ENCODE results near the gene INPP4A.

Gene INPP4A

DNA sequence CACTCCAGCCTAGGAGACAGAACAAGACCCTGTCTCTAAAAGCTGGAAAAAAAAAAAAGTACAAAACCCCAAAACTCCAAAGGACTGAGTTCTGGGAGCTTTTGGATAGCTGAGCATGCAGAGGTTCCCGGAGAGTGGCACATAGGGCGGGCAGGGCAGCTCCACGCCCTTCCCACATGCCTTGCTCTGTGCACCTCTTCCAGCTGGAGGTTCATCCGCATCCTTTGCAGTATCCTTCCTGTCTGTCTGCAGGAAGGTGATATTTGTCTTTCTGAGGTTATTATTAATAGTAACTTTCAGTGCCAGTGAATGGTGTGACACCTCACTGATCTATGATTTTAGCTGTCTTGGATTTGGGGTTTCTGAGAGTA is 70.2 kb downstream of the INPP4A start:
- DNase-seq (ENCODE audit: low spot score) = no peak

DNA sequence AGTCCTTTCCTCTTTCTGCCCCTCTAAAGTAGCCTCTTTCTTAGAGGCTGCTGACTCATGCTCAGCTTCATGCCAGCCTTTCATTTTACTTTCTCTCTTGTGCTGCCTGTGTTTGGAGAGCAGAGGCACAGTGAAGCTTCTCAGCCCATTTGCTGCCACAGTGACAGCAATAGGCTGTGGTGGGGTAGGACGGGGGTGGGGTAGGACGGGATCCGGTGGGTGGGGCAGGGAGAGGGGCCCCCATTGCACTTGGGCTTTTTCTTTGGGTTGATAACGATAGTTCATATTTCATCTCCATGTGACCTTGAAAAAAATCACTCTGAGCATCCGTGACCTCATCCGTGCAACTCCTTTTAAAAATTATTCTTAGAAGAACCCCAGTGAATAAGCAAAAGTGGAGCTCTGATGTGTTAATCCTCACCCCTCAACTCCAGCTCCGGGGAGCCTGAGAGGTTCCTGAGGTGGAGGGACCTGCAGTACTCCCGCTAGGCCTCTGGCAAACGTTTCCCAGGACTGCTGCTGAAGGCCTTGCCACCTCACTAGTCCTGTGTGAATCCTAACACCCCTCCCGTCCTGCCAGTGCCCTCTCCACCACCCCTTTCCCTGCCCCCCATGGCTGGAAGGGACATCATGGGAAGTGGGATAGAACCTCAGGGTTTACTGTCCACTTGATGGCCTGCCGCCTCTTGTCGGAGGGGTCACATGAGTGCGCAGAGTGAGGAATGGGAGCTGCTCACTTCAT is 70.8 kb downstream of the INPP4A start:
- no peak for DNase-seq (ENCODE audit: low spot score)

DNA sequence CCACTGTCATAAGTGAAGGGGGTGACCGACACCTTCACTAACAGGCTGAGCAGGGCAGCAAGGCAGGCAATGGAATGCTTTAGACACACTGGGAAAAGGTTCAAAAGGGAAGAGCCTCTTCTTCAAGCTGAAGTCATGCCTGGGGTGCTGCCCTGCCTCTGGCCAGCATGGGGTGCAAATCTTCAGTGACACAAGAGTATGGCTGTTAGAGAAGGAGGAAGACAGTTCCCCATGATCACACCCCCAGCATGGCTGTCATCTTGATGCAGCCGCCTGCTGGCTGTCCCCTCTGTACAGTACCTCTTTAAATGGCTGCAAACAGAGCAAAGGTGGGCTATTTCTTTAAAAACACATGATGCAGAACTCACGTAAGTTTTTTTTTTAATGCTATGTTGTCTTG is 71.9 kb downstream of the INPP4A start:
- no peak for DNase-seq (ENCODE audit: low spot score)

DNA sequence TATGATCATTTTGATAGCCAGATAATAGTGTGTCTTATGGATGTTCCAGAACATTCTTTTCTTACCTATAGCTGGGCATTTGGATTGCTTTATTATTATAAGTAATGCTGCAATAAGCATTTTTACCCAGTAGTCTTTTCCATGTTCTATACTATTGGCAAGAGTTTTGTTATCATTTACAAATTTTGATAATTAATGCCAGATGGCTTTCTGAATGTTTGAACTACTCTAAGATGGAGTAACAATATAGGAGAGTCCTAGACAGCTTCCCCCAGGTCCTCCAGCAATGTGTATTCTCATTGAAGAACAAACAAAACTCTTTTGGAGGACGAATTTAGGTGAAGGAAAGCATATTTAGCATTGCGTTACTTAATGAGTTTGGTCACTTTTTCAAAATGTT is 73.0 kb downstream of the INPP4A start:
- no peak for DNase-seq (ENCODE audit: low spot score)

DNA sequence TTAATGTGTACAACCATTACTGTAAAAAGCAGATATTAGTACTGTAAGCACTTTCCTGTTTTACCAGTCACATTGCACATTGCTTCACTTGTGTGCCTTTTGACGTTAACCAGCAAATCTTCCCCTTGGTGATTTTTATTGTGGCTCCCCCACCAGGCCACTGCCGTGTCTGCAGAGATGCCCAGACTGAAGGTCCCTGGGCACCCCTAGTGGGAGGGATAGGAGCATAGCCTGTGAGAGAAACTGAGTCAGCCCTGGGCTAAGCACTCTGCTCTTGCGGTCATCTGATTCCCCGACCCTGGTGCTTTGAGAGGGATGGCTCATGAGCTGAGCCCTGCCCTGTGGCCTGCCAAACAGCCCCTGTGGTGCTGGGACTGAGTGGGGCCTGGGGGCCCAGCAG is 73.4 kb downstream of the INPP4A start:
- DNase-seq (ENCODE audit: low spot score) = peak; percentile 43

DNA sequence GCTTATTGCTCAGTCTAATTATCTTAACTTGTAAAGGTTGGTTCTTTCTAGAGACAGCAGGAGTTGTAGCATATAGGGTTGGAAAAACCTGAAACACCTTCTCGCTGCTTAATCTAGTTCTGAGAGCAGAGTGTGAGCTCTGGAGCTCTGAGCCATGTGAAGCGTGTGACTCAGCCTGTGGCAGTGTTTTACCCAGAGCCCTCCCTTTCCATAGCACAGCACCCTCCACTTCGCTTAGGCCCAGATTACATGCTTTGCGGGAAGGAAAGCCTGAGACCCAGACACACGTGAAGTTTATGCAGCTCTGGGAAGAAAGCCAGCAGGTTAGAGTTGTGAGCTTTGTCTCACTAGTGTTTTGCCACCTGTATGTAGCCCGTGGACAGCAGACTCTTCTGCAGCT is 74.5 kb downstream of the INPP4A start:
- no peak for DNase-seq (ENCODE audit: low spot score)

DNA sequence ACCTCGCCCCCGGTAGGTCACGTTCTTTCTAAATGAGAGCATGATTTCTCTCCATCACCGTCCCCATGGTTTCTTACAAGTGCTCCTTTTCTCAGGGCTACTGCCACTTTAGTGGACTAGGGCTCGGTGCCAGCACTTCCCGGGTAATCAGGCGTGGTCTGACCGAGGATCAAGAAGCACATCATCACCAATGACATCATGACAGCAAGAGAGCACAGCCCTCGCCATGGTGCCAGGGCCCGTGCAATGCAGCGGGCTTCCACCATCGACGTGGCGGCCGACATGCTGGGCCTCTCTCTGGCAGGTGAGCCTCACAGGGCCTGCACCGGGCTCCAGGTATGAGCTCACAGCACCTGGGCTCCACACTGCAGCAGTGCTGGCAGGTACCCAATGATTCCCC is 75.2 kb downstream of the INPP4A start:
- DNase-seq (ENCODE audit: low spot score) = no peak

DNA sequence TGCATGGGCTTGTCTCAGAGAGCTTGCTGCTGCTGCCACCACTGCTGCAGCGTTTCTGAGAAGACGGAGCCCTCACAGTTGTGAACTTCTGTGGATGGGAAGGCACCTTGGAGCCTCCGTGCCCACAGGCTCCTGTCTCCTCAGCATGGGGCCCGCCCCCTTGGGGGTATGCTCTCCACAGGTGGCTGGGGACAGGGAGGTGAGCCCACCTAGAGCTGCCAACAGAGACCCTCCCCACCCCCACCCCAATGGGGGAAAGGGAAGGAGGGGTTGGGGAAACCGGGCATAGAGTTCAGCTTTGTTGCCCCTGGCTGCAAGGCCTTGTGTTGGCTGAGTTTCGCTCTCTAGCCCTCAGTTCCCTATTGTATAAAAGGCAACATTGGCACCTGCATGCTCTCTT is 76.1 kb downstream of the INPP4A start:
- DNase-seq (ENCODE audit: low spot score) = no peak

DNA sequence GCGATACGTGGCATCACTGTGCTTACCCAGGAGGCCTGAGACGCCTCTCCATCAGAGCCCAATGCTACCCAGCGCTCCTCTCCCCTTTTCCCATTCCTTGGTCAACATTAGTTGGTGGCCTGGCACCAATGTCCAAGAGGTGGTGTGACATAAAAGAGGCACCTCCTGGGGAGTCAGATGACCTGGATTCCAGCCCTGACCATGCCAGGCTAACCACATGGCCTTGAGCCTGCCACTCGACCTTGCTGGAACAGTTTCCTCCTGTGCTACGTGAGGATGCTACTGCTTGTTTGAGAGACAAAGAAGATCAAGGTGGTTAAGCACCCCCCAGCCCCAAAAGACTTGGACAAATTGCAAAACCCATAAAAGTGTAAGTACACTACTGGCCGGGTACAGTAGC is 76.6 kb downstream of the INPP4A start:
- DNase-seq (ENCODE audit: low spot score) = no peak

DNA sequence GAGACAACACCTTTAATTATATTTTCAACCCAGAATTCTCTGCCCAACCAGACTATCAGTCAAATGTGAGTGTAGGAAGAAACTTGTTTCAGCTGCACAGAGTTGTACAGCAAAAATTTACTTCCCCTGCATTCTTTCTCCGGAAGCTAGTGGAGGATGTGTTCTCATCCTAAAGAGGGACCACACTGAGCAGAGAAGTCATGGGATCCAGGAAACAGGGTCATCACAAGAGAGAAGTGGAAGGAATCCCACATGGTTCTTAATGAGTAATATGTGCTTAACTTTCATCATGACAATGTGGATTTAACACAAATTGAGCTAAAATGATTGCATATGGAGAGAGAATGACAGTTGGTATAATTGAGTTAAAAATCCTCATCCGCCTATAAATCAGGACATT is 78.2 kb downstream of the INPP4A start:
- DNase-seq (ENCODE audit: low spot score) = no peak

DNA sequence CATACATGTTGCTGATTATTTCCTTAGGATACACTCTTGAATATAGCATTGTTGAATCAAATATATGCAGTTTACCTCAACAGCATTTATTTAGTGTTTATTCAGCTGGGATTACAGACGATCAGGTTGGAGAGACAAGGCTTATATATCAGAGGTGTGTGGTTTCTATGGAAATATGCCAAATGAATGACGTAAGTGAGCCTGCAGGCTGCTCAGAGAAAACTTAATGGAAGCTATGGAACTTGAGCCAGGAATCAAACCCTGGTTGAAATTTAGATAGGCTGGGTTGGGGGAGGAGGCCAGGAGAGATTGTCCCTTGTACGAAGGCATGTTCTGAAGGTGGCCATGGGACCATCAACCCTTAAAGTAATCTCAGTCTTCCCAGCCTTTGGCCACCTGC is 79.5 kb downstream of the INPP4A start:
- DNase-seq (ENCODE audit: low spot score) = no peak

DNA sequence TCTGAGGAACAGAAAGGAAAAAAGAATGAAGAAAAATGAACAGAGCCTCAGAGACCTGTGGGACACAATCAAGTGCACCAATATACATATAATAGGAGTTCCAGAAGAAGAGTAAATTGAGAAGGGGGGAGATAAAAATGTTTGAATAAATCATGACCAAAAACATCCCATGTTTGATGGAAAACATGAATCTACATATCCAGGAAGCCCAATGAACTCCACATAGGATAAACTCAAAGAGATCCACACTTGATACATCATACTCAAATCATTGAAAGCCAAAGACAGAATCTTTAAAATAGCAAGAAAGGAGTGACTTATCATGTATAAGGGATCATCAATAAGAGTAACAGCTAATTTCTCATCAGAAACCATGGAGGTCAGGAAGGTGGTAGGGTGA is 83.7 kb downstream of the INPP4A start:
- no peak for DNase-seq (ENCODE audit: low spot score)

DNA sequence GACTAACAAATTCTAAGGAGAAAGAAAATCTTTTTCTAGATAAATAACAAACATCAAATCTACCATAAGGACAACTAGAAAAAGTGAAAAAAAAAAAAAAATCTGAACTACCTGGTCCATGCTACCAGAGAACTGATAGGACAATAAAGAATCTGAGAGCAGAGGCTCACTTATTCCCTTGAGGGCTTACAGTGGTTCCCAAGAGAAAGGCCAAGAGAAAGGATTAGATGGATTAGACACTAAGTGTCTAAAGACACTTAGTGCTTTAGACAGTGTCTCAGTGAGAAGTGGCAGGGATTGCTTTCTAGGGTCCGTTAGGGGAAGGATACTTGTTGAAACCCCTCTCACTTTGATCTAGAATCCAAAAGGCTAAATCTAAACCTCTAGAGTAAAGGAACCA is 85.5 kb downstream of the INPP4A start:
- no peak for DNase-seq (ENCODE audit: low spot score)

DNA sequence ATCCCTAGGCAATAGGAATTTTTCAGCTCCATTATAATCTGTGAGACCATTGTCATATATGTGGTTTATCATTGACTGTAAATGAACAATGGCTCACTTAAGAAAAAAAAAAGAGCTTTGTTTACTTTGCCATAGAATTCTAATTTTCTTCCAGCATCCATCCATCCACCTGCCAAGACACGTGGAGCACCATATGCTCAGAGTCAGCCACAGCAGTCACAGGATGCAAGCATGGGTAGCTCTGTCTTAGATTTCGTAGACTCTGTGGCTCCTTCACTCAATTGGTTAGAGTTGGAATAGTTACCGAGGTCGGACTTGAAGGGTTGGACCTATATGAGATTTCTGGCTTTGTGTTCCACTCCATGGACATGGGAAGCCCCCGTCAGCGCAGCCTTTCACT is 88.1 kb downstream of the INPP4A start:
- DNase-seq (ENCODE audit: low spot score) = no peak

DNA sequence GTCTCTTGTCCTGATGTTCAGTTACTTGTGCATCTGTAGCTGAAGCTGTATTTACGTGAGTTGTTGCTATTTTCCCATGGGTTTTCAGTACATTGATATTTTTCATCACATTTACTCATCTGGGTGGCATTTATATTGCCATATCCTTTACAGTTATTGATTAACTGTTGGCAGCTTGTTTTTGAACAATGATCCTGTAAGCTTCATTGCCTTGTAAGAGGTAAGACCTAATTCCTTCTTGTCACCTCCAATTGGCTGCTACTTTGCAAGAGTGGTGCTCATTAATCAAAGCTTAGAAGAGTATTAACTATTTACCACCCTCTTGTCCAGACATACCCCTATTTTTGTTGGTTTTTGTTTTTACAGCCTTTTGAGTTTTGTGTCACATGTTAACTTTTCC is 88.9 kb downstream of the INPP4A start:
- no peak for DNase-seq (ENCODE audit: low spot score)

DNA sequence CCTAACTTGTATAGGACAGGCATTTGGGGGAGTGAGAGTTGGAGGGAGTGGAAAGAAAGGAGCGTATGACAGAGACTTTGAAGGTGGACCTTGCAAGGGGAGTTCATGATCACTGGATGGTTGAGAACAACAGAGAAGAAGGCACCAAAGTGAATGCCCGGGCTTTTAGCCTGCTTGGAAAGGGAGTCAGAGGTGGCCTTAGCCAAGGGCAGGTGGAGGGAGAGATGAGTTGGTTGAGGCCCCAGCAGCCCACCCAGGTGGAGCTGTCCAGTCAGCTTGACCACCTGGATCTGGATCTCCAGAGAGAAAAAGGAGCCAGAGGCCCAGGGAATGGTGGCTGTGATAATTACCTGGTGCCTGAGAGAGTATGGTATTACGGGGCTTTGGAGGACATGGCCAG is 90.1 kb downstream of the INPP4A start:
- no peak for DNase-seq (ENCODE audit: low spot score)

DNA sequence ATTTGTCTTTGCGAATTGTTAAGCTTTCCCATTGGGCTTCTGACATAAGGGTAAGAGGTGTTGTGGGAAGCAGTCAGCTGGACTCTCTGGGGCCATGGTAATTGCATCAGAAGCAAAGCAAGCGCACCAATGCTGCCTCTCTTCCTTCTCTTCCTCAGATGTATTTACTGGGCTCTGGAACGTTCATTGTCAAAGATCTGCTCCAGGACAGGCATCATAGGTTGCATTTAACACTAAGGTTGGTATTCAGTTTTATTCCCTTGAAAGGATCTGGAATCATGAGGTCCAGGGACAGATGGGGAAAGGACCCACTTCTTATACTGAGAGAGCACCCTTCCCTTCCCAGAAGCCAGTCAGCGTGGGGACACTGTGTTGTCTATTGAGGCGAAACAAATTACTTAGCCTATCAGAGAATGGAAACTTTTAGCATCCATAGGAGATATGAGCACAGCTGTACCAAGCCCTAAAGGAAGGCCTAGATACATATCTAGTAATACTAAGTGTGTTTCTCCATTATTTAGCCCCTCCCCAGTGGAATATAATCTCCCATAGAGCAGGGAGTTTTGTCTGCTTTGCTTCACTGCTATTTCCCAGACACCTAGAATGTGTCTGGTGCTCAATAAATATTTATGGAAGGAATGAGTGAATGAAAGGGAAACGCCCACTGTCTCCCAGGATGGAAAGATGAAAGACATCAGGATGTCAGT is 91.5 kb downstream of the INPP4A start:
- DNase-seq (ENCODE audit: low spot score) = no peak

DNA sequence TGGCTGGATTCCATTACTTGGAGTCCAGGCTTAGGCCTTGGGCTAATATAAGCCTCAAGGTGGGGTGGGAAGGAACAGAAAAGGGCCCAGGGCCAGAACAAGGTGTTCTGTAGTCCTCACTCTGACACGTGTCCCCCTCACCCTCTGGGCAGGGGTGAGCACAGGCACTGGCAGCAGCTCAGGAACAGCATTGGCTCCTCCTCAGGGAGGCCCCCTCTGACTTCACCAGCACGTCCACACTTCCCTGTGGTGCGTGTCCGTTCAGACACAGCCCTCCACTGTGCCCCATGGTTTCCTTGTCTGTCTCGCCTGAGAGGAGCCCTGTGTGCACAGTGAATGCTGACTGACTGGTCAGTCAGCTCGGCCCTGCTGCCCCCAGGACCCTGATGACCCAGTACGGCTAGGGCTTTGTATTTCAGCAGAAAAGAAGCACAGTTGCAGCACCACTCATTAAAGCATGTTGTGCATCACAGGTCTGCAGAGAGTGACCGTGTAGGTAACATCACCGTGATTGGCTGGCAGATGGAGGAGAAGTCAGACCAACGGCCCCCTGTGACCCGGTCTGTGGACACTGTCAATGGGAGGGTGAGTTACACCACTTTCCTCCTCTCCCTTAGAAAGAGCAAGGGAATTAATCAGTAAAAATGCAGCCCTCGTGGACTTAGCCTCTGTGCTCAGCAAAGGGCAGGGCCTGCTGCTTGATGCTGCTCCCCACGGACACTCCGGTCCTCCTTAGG is 92.9 kb downstream of the INPP4A start:
- DNase-seq (ENCODE audit: low spot score) = no peak

DNA sequence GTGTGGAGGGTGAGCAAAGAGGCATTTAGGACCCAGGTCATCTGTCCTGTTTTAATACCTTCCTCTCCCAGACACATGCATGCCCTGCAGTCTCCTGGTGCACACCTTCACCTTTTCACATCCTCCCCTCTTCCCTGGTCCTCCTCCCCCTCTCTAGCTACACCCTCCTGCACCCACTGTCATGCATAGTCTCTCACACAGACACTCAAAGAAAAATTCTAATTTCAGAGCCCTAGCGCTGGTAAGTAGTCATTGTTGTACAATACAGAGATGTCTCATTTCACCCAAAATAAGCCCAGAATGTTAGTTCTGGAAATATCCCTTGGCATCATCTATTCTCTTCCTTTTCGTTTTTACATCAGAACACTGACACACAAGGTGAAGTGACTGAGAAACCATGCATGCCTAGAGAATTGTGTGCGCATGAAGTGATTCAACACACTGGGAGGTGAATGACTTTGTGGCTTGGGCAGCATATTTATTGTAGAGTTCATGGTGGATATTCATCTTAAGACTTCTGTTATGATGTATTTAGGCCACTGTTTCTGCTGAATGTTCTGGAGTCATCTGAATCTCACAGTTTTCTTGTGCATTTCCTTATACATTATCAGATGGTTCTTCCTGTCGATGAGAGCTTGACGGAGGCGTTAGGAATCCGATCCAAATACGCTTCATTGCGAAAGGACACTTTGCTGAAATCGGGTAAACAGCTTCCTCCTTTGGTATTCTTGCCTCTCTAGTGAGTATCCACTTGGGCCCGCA is 93.8 kb downstream of the INPP4A start:
- DNase-seq (ENCODE audit: low spot score) = no peak

DNA sequence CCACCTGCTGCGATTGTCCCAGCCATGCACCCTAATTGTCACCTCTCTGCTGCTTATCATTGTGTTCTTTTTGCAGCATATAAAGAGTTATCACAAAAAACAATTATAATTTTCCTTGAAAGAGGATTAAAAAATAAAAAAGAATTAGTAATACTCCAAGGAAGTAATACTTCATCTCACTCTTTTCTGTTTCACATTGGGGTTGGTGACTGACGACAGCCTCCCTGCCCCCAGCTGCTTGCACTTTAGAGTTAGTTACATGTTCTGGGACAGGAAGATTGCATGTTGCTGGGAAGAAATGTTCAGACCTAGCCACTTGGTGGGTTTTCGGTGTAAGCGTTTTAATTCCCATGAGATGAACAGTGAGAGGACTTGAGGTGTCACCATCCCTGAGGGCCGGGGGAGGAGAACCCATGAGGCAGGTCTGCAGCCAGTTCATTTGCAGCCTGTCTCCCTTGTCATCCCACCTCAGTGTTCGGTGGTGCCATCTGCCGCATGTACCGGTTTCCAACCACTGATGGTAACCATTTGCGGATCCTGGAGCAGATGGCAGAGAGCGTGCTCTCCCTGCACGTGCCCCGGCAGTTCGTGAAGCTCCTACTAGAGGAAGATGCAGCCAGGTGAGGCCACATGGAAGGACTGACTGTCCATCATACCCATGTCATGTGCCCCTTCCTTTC is 94.5 kb downstream of the INPP4A start:
- no peak for DNase-seq (ENCODE audit: low spot score)

DNA sequence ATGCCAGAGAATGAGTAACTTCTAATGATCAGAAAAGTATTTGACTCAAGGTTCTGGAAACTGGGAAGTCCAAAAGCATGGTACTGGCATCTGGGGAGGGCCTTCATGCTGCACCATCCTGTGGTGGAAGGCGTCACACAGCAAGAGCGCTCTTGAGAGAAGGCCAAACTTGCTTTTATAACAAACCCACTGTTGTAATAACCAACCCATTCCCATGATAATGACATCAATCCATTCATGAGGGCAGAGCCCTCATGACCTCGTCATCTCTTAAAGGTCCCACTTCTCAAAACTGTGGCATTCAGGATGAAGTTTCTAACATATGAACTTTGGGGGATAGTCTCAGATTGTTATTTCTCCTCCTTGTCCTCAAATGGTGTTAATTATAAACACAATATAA is 95.9 kb downstream of the INPP4A start:
- no peak for DNase-seq (ENCODE audit: low spot score)

DNA sequence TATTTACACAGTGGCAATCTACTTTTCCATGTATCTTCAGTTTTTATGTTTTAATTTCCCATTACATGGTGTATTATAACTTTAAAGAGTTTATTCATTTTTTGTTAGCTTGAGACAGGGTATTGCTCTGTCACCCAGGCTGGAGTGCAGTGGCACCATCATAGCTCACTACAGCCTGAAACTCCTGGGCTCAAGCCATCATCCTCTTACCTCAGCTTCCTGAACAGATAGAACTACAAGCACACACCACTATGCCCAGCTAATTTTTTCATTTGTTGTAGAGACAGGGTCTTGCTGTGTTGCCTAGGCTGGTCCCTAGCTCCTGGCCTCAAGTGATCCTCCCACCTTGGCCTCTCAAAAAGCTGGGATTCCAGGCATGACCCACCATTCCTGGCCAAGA is 96.8 kb downstream of the INPP4A start:
- no peak for DNase-seq (ENCODE audit: low spot score)

Data from HuH-7.5 (cell line).